K562 (cell line): ENCODE data around the gene MAD1L1. TPM values are rescaled to one million over a fixed set of nuclear protein-coding genes. Genes with fewer than 3 reads are reported as not detected.

ENCODE experiments used
- BHLHE40 ChIP-seq: IDR thresholded peaks from 2 replicates; pipeline ENCODE4 v1.6.1; 2011; ENCODE audit warnings: low read length, improper control_type of control experiment
- BRF2 ChIP-seq: IDR thresholded peaks from 3 replicates; pipeline ENCODE4 v1.6.1; 2011; ENCODE audit warnings: borderline replicate concordance, mild to moderate bottlenecking; ENCODE audit not compliant: insufficient read length, insufficient read depth
- CC2D1A ChIP-seq: fragments of 450-650 bp; IDR thresholded peaks from 2 replicates; pipeline ENCODE4 v1.6.1; 2017; ENCODE audit warnings: mild to moderate bottlenecking
- CXXC5 ChIP-seq: fragments of 250-450 bp; sonication (Bioruptor Pico); IDR thresholded peaks from 2 replicates; pipeline ENCODE4 v1.8.0; 2022; ENCODE audit warnings: inconsistent platforms, mild to moderate bottlenecking, moderate library complexity
- ELF4 ChIP-seq: fragments of 450-650 bp; formaldehyde crosslinking; IDR thresholded peaks from 2 replicates; pipeline ENCODE4 v1.4.0; 2022; ENCODE audit warnings: missing genetic modification characterization
- FUS ChIP-seq: fragments of 200-400 bp; formaldehyde crosslinking; optimal IDR thresholded peaks from 2 replicates; pipeline ENCODE3; 2017; ENCODE audit warnings: low read depth, low read length
- GABPB2 ChIP-seq: fragments of 250-450 bp; sonication (Bioruptor Pico); conservative IDR thresholded peaks from 2 replicates; pipeline ENCODE4 v1.5.1; 2021; ENCODE audit warnings: mild to moderate bottlenecking
- HDGF ChIP-seq: fragments of 450-650 bp; IDR thresholded peaks from 2 replicates; pipeline ENCODE4 v1.6.1; 2016
- HSF4 ChIP-seq: fragments of 250-450 bp; sonication (Bioruptor Pico); IDR thresholded peaks from 2 replicates; pipeline ENCODE4 v2.1.2; 2022; ENCODE audit warnings: mild to moderate bottlenecking, moderate library complexity, borderline replicate concordance
- KAT8 ChIP-seq: fragments of 450-650 bp; IDR thresholded peaks from 2 replicates; pipeline ENCODE4 v1.6.1; 2016; ENCODE audit warnings: low read depth, mild to moderate bottlenecking
- MIER1 ChIP-seq: fragments of 450-650 bp; IDR thresholded peaks from 2 replicates; pipeline ENCODE4 v1.6.1; 2016; ENCODE audit warnings: antibody characterized with exemption, mild to moderate bottlenecking, low read depth
- MYC ChIP-seq, 2 experiments: fragments of 250-450 bp in 1 of 2; sonication (Bioruptor Pico) in 1 of 2; IDR thresholded peaks; 2 replicates each; pipeline versions ENCODE4 v1.5.1 to v1.6.1; 2012 to 2021; ENCODE audit warnings: low read depth in 2 of 2, borderline replicate concordance in 1 of 2, improper control_type of control experiment in 1 of 2, low read length in 1 of 2, mild to moderate bottlenecking in 1 of 2, moderate library complexity in 1 of 2
- NR3C1 ChIP-seq: sonication (generic); formaldehyde crosslinking; IDR thresholded peaks from 2 replicates; pipeline ENCODE4 v1.8.1; 2022; ENCODE audit warnings: missing genetic modification reagents
- RUNX1 ChIP-seq: sonication (generic); IDR thresholded peaks from 2 replicates; pipeline ENCODE4 v1.6.1; 2016; ENCODE audit warnings: antibody characterized with exemption, low read depth
- SIRT6 ChIP-seq: IDR thresholded peaks from one replicate; pipeline ENCODE4 v1.6.1; 2012; ENCODE audit warnings: low read depth, mild to moderate bottlenecking, control low read depth, inconsistent platforms, low read length, moderate library complexity
- U2AF2 ChIP-seq: fragments of 200-400 bp; formaldehyde crosslinking; optimal IDR thresholded peaks from 2 replicates; pipeline ENCODE3; 2017; ENCODE audit warnings: low read depth, mild to moderate bottlenecking, low read length
- polyA plus RNA-seq, 8 experiments: library from polyadenylated mRNA; depleted of rRNA in 4 of 8; stranded (reverse) in 5 of 8; unstranded in 3 of 8; fragments of >200 nt; fragmentation: Nextera tagmentation in 2 of 8; fragmentation: Illumina TruSeq in 1 of 8; extraction: Ambion mirVana in 2 of 8; extraction: Trizol in 1 of 8; gene quantifications; 2 replicates each; pipeline versions ENCODE4 v1.2.1 to v1.2.3, GENCODE V29; 2011 to 2014; ENCODE audit warnings: inconsistent platforms in 1 of 8, missing spikeins in 1 of 8
- total RNA-seq, 7 experiments: library from RNA; depleted of rRNA in 6 of 7; stranded (reverse); fragments of >200 nt in 6 of 7; fragmentation: Illumina TruSeq in 2 of 7; extraction: Trizol in 2 of 7; gene quantifications; 2 replicates each; pipeline versions ENCODE4 v1.2.1 to v1.2.3, GENCODE V29; 2011 to 2021; ENCODE audit warnings: low replicate concordance in 1 of 7
- TF ChIP-seq, protein P1 (sequence below): fragments of 250-450 bp; sonication (Bioruptor Pico); IDR thresholded peaks from 2 replicates; pipeline ENCODE4 v1.8.0; 2022; ENCODE audit warnings: inconsistent platforms, mild to moderate bottlenecking, moderate library complexity, borderline replicate concordance
- TF ChIP-seq, protein P2 (sequence below): sonication (generic); formaldehyde crosslinking; IDR thresholded peaks from 2 replicates; pipeline ENCODE4 v1.8.0; 2022; ENCODE audit warnings: missing genetic modification reagents, mild to moderate bottlenecking, borderline replicate concordance

The MAD1L1 gene
- total and polyA plus RNA-seq, 9 of the 15 experiments (the other 6 are each of a cell fraction or from before 2014, with no cell fraction given): 1.7 to 89.7 (median 18.0) TPM

GRCh38 chr7:2104107-2104710, 128.5 kb downstream of the MAD1L1 start (continued):
- TF ChIP-seq SIRT6 (no peak), MIER1 (no peak), MYC (IDR thresholded peaks at IDR 0.05; ENCODE audit: low read depth, low read length) (peak; percentile 100), MYC (CRISPR knock-in tag; IDR thresholded peaks at IDR 0.05; ENCODE audit: borderline replicate concordance, low read depth) (peak; percentile 89; the same call in 1 of the 2 replicates), HSF4 (CRISPR knock-in tag) (no peak), BHLHE40 (peak; percentile 89), U2AF2 (no peak), ELF4 (CRISPR knock-in tag) (no peak), HDGF (no peak), RUNX1 (no peak), FUS (no peak), NR3C1 (CRISPR knock-in tag) (peak; percentile 75), CXXC5 (peak; percentile 96), GABPB2 (CRISPR knock-in tag) (no peak), KAT8 (no peak), CC2D1A (no peak), BRF2 (no peak)
- TF ChIP-seq, protein P1, sequence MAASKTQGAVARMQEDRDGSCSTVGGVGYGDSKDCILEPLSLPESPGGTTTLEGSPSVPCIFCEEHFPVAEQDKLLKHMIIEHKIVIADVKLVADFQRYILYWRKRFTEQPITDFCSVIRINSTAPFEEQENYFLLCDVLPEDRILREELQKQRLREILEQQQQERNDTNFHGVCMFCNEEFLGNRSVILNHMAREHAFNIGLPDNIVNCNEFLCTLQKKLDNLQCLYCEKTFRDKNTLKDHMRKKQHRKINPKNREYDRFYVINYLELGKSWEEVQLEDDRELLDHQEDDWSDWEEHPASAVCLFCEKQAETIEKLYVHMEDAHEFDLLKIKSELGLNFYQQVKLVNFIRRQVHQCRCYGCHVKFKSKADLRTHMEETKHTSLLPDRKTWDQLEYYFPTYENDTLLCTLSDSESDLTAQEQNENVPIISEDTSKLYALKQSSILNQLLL (CRISPR knock-in tag): no peak
- TF ChIP-seq, protein P2, sequence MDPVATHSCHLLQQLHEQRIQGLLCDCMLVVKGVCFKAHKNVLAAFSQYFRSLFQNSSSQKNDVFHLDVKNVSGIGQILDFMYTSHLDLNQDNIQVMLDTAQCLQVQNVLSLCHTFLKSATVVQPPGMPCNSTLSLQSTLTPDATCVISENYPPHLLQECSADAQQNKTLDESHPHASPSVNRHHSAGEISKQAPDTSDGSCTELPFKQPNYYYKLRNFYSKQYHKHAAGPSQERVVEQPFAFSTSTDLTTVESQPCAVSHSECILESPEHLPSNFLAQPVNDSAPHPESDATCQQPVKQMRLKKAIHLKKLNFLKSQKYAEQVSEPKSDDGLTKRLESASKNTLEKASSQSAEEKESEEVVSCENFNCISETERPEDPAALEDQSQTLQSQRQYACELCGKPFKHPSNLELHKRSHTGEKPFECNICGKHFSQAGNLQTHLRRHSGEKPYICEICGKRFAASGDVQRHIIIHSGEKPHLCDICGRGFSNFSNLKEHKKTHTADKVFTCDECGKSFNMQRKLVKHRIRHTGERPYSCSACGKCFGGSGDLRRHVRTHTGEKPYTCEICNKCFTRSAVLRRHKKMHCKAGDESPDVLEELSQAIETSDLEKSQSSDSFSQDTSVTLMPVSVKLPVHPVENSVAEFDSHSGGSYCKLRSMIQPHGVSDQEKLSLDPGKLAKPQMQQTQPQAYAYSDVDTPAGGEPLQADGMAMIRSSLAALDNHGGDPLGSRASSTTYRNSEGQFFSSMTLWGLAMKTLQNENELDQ: no peak
